Liver (tissue), 9 donors: ENCODE data around the gene SMYD1. TPM values are rescaled to one million over a fixed set of nuclear protein-coding genes. Genes with fewer than 3 reads are reported as not detected.

Experiments
- DNase-seq: peaks from one replicate; pipeline ENCODE4 v3.0.0-alpha.2; 2017; ENCODE audit warnings: low spot score
- H3K27ac ChIP-seq, 2 donors: one replicate each; pipeline ENCODE4 v1.7.0; 2013; ENCODE audit warnings: inconsistent platforms in 2 of 2, low read length in 2 of 2, control low read depth in 1 of 2, low read depth in 1 of 2, mild to moderate bottlenecking in 1 of 2
- H3K27me3 ChIP-seq, 4 donors: one replicate each; pipeline versions ENCODE4 v1.6.1 to v1.7.0; 2013; ENCODE audit warnings: low read length in 3 of 4, inconsistent platforms in 1 of 4, mild to moderate bottlenecking in 1 of 4, moderate library complexity in 1 of 4; ENCODE audit not compliant: control insufficient read depth in 4 of 4, insufficient read depth in 4 of 4
- H3K36me3 ChIP-seq, 4 donors: one replicate each; pipeline versions ENCODE4 v1.6.1 to v1.7.0; 2013; ENCODE audit warnings: low read length in 3 of 4, mild to moderate bottlenecking in 3 of 4, low read depth in 1 of 4, moderate library complexity in 1 of 4; ENCODE audit not compliant: control insufficient read depth in 4 of 4, insufficient read depth in 3 of 4
- H3K4me1 ChIP-seq, 4 donors: one replicate each; pipeline versions ENCODE4 v1.6.1 to v1.7.0; 2013; ENCODE audit warnings: low read length in 3 of 4, mild to moderate bottlenecking in 3 of 4, moderate library complexity in 1 of 4; ENCODE audit not compliant: control insufficient read depth in 4 of 4, insufficient read depth in 4 of 4
- H3K4me3 ChIP-seq, 3 donors: one replicate each; pipeline versions ENCODE4 v1.6.1 to v1.7.0; 2013; ENCODE audit warnings: low read length in 3 of 3, control low read depth in 1 of 3, low read depth in 1 of 3, mild to moderate bottlenecking in 1 of 3
- H3K9ac ChIP-seq, 2 donors: one replicate each; pipeline ENCODE4 v1.7.0; 2013; ENCODE audit warnings: low read length in 2 of 2, mild to moderate bottlenecking in 2 of 2, moderate library complexity in 2 of 2, control low read depth in 1 of 2, low read depth in 1 of 2
- H3K9me3 ChIP-seq, 4 donors: one replicate each; pipeline versions ENCODE4 v1.6.1 to v1.7.0; 2013; ENCODE audit warnings: low read length in 3 of 4; ENCODE audit not compliant: control insufficient read depth in 4 of 4
- EGR1 ChIP-seq, 2 donors: IDR thresholded peaks; 2 replicates each; pipeline ENCODE4 v1.6.1; 2016 to 2018; ENCODE audit warnings: antibody characterized with exemption in 2 of 2, low read depth in 2 of 2
- FOXA1 ChIP-seq: IDR thresholded peaks from 2 replicates; pipeline ENCODE4 v1.6.1; 2016; ENCODE audit warnings: antibody characterized with exemption
- FOXA2 ChIP-seq: IDR thresholded peaks from 2 replicates; pipeline ENCODE4 v1.6.1; 2016; ENCODE audit warnings: antibody characterized with exemption
- GABPA ChIP-seq, 2 donors: IDR thresholded peaks in 1 of 2; conservative IDR thresholded peaks in 1 of 2; 2 replicates each; pipeline ENCODE4 v1.6.1; 2016; ENCODE audit warnings: antibody characterized with exemption in 2 of 2, mild to moderate bottlenecking in 1 of 2, moderate library complexity in 1 of 2
- HNF4A ChIP-seq, 2 donors: conservative IDR thresholded peaks; 2 replicates each; pipeline ENCODE4 v1.6.1; 2016; ENCODE audit warnings: antibody characterized with exemption in 2 of 2, mild to moderate bottlenecking in 2 of 2
- HNF4G ChIP-seq: IDR thresholded peaks from 2 replicates; pipeline ENCODE4 v1.6.1; 2016; ENCODE audit warnings: antibody characterized with exemption
- JUND ChIP-seq, 2 donors: IDR thresholded peaks; 2 replicates each; pipeline ENCODE4 v1.6.1; 2016; ENCODE audit warnings: antibody characterized with exemption in 2 of 2
- NR2F2 ChIP-seq: IDR thresholded peaks from 2 replicates; pipeline ENCODE4 v1.6.1; 2016; ENCODE audit warnings: antibody characterized with exemption
- RAD21 ChIP-seq, 2 donors: IDR thresholded peaks; 2 replicates each; pipeline ENCODE4 v1.6.1; 2016; ENCODE audit warnings: antibody characterized with exemption in 2 of 2, mild to moderate bottlenecking in 2 of 2
- REST ChIP-seq: IDR thresholded peaks from 2 replicates; pipeline ENCODE4 v1.6.1; 2016; ENCODE audit warnings: antibody characterized with exemption, mild to moderate bottlenecking
- RXRA ChIP-seq, 2 donors: IDR thresholded peaks; 2 replicates each; pipeline ENCODE4 v1.6.1; 2017 to 2018; ENCODE audit warnings: antibody characterized with exemption in 2 of 2, mild to moderate bottlenecking in 1 of 2
- SP1 ChIP-seq: IDR thresholded peaks from 2 replicates; pipeline ENCODE4 v1.6.1; 2018; ENCODE audit warnings: antibody characterized with exemption, mild to moderate bottlenecking
- TAF1 ChIP-seq: conservative IDR thresholded peaks from 2 replicates; pipeline ENCODE4 v1.6.1; 2016; ENCODE audit warnings: antibody characterized with exemption, mild to moderate bottlenecking
- YY1 ChIP-seq: IDR thresholded peaks from 2 replicates; pipeline ENCODE4 v1.6.1; 2016; ENCODE audit warnings: antibody characterized with exemption, mild to moderate bottlenecking
- WGBS: extraction: QIAGEN DNeasy Blood & Tissue Kit; methylation state at CpG from one replicate; pipeline ENCODE4 v1.1.7; 2013; 5-methylcytosine and 5-hydroxymethylcytosine counted together
- polyA plus RNA-seq, 2 donors: library from polyadenylated mRNA; stranded (reverse) in 1 of 2; unstranded in 1 of 2; fragments of 200-250 nt in 1 of 2; fragments of >200 nt in 1 of 2; fragmentation: Nextera tagmentation in 1 of 2; extraction: Ambion mirVana in 1 of 2; gene quantifications; one replicate each; pipeline versions ENCODE4 v1.2.1 to v1.2.3, GENCODE V29; 2013 to 2015
- total RNA-seq, 2 donors: library from RNA; depleted of rRNA; stranded (reverse); fragments of >200 nt; gene quantifications; one replicate each; pipeline ENCODE4 v1.2.3, GENCODE V29; 2014
- TF ChIP-seq, protein P1 (sequence below): fragments of 150-350 bp; IDR thresholded peaks from 2 replicates; pipeline ENCODE4 v1.5.1; 2017; ENCODE audit warnings: improper control_type of control experiment, low read depth, low read length; ENCODE audit not compliant: missing input control
- TF ChIP-seq, protein P2 (sequence below): IDR thresholded peaks from 2 replicates; pipeline ENCODE4 v1.6.1; 2016; ENCODE audit warnings: antibody characterized with exemption
- TF ChIP-seq, protein P3 (sequence below): IDR thresholded peaks from 2 replicates; pipeline ENCODE4 v1.6.1; 2016; ENCODE audit warnings: antibody characterized with exemption
- TF ChIP-seq, protein P4 (sequence below): IDR thresholded peaks from 2 replicates; pipeline ENCODE4 v1.6.1; 2016; ENCODE audit warnings: antibody characterized with exemption
- donor health status: healthy.
- donor health status: healthy.
- donor health status: healthy.
- donor health status: healthy.
- donor health status: healthy.

SMYD1 gene
- total and polyA plus RNA-seq, 4 donors, result not detected

- WGBS, result 93% methylated on average over 2 of the region's 2 CpGs
- TF ChIP-seq EGR1 (IDR thresholded peaks at IDR 0.05; ENCODE audit: low read depth in 2 of 2) (no peak), FOXA2 (no peak), NR2F2 (no peak), HNF4A (conservative IDR thresholded peaks at IDR 0.05) (no peak), YY1 (no peak), FOXA1 (no peak), GABPA (IDR thresholded peaks at IDR 0.05 in 1 of 2, conservative IDR thresholded peaks at IDR 0.05 in 1 of 2) (no peak), SP1 (no peak), REST (no peak), RXRA (IDR thresholded peaks at IDR 0.05) (no peak), TAF1 (no peak), RAD21 (IDR thresholded peaks at IDR 0.05) (no peak), HNF4G (no peak), JUND (IDR thresholded peaks at IDR 0.05) (no peak)
- TF ChIP-seq, protein P1, sequence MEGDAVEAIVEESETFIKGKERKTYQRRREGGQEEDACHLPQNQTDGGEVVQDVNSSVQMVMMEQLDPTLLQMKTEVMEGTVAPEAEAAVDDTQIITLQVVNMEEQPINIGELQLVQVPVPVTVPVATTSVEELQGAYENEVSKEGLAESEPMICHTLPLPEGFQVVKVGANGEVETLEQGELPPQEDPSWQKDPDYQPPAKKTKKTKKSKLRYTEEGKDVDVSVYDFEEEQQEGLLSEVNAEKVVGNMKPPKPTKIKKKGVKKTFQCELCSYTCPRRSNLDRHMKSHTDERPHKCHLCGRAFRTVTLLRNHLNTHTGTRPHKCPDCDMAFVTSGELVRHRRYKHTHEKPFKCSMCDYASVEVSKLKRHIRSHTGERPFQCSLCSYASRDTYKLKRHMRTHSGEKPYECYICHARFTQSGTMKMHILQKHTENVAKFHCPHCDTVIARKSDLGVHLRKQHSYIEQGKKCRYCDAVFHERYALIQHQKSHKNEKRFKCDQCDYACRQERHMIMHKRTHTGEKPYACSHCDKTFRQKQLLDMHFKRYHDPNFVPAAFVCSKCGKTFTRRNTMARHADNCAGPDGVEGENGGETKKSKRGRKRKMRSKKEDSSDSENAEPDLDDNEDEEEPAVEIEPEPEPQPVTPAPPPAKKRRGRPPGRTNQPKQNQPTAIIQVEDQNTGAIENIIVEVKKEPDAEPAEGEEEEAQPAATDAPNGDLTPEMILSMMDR, result no peak
- TF ChIP-seq, protein P2, sequence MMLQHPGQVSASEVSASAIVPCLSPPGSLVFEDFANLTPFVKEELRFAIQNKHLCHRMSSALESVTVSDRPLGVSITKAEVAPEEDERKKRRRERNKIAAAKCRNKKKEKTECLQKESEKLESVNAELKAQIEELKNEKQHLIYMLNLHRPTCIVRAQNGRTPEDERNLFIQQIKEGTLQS, result no peak
- TF ChIP-seq, protein P3, sequence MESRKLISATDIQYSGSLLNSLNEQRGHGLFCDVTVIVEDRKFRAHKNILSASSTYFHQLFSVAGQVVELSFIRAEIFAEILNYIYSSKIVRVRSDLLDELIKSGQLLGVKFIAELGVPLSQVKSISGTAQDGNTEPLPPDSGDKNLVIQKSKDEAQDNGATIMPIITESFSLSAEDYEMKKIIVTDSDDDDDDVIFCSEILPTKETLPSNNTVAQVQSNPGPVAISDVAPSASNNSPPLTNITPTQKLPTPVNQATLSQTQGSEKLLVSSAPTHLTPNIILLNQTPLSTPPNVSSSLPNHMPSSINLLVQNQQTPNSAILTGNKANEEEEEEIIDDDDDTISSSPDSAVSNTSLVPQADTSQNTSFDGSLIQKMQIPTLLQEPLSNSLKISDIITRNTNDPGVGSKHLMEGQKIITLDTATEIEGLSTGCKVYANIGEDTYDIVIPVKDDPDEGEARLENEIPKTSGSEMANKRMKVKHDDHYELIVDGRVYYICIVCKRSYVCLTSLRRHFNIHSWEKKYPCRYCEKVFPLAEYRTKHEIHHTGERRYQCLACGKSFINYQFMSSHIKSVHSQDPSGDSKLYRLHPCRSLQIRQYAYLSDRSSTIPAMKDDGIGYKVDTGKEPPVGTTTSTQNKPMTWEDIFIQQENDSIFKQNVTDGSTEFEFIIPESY, result no peak
- TF ChIP-seq, protein P4, sequence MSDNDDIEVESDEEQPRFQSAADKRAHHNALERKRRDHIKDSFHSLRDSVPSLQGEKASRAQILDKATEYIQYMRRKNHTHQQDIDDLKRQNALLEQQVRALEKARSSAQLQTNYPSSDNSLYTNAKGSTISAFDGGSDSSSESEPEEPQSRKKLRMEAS, result no peak
- H3K9me3 ChIP-seq, result no peaks in the 10 kb centered on the region
- no peak overlapping the region for H3K27ac ChIP-seq
- H3K4me1 ChIP-seq, result no peaks in the 10 kb centered on the region
- no peak overlapping the region for H3K4me3 ChIP-seq
- H3K27me3 ChIP-seq, result no peaks in the 10 kb centered on the region
- no peak for DNase-seq
- H3K9ac ChIP-seq, result no peak overlapping the region
- H3K36me3 ChIP-seq, result peaks cover 2 to 14% (median 12%) of the 10 kb centered on the region in 4 donors
These were observed 31.4 kb upstream of the SMYD1 start for GRCh38 chr2:88036182-88036581.

DNA sequence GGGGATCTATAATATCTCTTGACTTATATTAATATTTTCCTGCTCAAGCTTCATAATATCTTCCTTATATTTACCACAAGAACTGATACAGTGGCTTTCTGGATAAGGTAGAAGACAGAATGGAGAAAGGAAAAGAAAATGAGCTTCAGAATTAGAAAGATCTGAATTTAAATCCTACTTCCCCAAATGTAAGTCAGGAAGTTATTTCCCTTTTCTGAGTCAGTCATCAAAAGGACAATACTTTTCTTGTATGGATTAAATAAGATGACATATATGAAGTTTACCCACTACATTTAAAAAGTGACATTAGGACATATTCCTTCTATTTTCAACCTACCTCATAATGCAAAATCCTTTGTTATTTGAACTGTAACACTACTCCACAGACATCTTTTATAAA lies 31.0 kb upstream of the SMYD1 start:
- Histone ChIP-seq H3K4me1 (no peaks in the 10 kb centered on the region), H3K9ac (no peak overlapping the region), H3K27ac (no peak overlapping the region), H3K36me3 (peaks cover 2 to 14% (median 12%) of the 10 kb centered on the region in 4 donors), H3K27me3 (no peaks in the 10 kb centered on the region), H3K9me3 (no peaks in the 10 kb centered on the region), H3K4me3 (no peak overlapping the region)
- TF ChIP-seq RAD21 (IDR thresholded peaks at IDR 0.05) (no peak), REST (no peak), SP1 (no peak)
- TF ChIP-seq, protein P3, result no peak
- TF ChIP-seq, protein P2, result no peak
- DNase-seq, result no peak
